ENCODE results near the gene GNE. TPM values are rescaled to one million over a fixed set of nuclear protein-coding genes. Genes with fewer than 3 reads are reported as not detected.

The GNE gene
- polyA plus RNA-seq, 1 donor (not counting 4 experiments of a cell fraction or from before 2014, with no cell fraction given): 10.1 TPM

DNA sequence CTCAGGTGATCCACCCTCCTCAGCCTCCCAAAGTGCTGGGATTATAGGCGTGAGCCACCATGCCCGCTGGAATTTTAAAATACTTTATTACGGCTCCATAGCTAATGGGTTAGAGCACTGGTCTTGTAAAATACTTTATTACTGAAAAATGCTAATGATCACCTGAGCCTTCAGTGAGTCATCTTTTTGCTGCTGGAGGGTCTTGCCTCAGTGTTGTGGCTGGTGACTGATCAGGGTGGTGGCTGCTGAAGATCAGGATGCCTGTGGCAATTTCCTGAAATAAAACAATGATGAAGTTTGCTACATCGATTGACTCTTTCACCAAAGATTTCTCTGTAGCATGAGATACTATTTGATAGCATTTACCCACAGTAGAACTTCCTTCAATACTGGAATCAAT, 26.0 kb upstream of the GNE start:
- Histone ChIP-seq H3K27ac (ENCODE audit: control insufficient read depth, insufficient read depth, low read length) (peak overlapping the region; percentile 53), H3K4me1 (ENCODE audit: control insufficient read depth, extremely low read depth, insufficient read depth, low read length) (peaks cover 9% of the 10 kb centered on the region), H3K4me2 (ENCODE audit: control insufficient read depth, extremely low read depth, insufficient read depth, low read depth, low read length) (peak overlapping the region; percentile 11), H4K20me1 (ENCODE audit: control insufficient read depth, extremely low read depth, insufficient read depth, low read length) (no peaks in the 10 kb centered on the region), H3K9me3 (ENCODE audit: control insufficient read depth, low read depth, low read length) (no peaks in the 10 kb centered on the region), H2AFZ (ENCODE audit: control insufficient read depth, low read length) (no peak overlapping the region), H3K27me3 (ENCODE audit: control insufficient read depth, extremely low read depth, insufficient read depth, low read length) (no peaks in the 10 kb centered on the region), H3K9ac (ENCODE audit: control insufficient read depth, extremely low read depth, insufficient read depth, low read length) (no peak overlapping the region), H3K9me1 (ENCODE audit: control insufficient read depth, extremely low read depth, insufficient read depth, low read length) (no peaks in the 10 kb centered on the region), H3K79me2 (ENCODE audit: control insufficient read depth, insufficient read depth, low read length) (no peaks in the 10 kb centered on the region), H3K36me3 (ENCODE audit: control insufficient read depth in 2 of 2, extremely low read depth in 1 of 2, insufficient read depth in 2 of 2, low read length in 2 of 2) (no peaks in the 10 kb centered on the region), H3K4me3 (ENCODE audit: control insufficient read depth in 2 of 3, extremely low read depth in 1 of 3, insufficient read depth in 2 of 3, low read depth in 1 of 3, low read length in 3 of 3) (no peak overlapping the region)
- peak; percentile 89 for FAIRE-seq
- dilution Hi-C loops (cut with MboI; ENCODE audit: extremely low pct_ligation_motif_present, low sequenced_read_pairs): no loop called here
- peak; percentile 81 for DNase-seq (ENCODE audit: low read depth, low spot score)
- TF ChIP-seq, protein P1, sequence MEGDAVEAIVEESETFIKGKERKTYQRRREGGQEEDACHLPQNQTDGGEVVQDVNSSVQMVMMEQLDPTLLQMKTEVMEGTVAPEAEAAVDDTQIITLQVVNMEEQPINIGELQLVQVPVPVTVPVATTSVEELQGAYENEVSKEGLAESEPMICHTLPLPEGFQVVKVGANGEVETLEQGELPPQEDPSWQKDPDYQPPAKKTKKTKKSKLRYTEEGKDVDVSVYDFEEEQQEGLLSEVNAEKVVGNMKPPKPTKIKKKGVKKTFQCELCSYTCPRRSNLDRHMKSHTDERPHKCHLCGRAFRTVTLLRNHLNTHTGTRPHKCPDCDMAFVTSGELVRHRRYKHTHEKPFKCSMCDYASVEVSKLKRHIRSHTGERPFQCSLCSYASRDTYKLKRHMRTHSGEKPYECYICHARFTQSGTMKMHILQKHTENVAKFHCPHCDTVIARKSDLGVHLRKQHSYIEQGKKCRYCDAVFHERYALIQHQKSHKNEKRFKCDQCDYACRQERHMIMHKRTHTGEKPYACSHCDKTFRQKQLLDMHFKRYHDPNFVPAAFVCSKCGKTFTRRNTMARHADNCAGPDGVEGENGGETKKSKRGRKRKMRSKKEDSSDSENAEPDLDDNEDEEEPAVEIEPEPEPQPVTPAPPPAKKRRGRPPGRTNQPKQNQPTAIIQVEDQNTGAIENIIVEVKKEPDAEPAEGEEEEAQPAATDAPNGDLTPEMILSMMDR (optimal IDR thresholded peaks at IDR 0.05 in 1 of 3, IDR thresholded peaks at IDR 0.05 in 1 of 3, conservative IDR thresholded peaks at IDR 0.05 in 1 of 3; ENCODE audit: extremely low read depth in 1 of 3, insufficient read depth in 2 of 3, low read length in 3 of 3): no peak
- no peak for TF ChIP-seq EZH2 (IDR thresholded peaks at IDR 0.05; ENCODE audit: low read length)

DNA sequence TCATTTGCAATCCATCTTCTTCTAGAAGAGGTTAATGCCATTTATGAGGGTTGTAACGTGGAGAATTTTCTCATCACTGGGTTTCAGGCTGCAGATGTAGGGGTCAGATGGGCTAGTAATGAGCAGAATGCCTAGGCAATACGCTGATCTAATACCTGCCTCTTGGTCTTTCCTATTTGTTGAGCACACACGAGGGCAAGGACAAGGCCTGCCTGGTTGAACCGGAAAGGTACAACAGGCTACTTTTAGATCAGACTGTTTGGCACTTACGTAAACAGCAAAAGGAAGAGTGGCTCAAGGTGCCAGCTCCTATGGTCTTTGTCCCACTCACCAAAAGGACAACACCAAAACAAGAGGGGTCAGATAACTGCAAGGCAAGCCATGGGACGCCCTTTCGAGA, 24.0 kb upstream of the GNE start:
- no peaks in the 10 kb centered on the region for H4K20me1 ChIP-seq (ENCODE audit: control insufficient read depth, extremely low read depth, insufficient read depth, low read length)
- no peaks in the 10 kb centered on the region for H3K79me2 ChIP-seq (ENCODE audit: control insufficient read depth, insufficient read depth, low read length)
- no peak for DNase-seq (ENCODE audit: low read depth, low spot score)
- no peaks in the 10 kb centered on the region for H3K36me3 ChIP-seq (ENCODE audit: control insufficient read depth in 2 of 2, extremely low read depth in 1 of 2, insufficient read depth in 2 of 2, low read length in 2 of 2)
- dilution Hi-C loops (cut with MboI; ENCODE audit: extremely low pct_ligation_motif_present, low sequenced_read_pairs): no loop called here
- no peak overlapping the region for H3K4me3 ChIP-seq (ENCODE audit: control insufficient read depth in 2 of 3, extremely low read depth in 1 of 3, insufficient read depth in 2 of 3, low read depth in 1 of 3, low read length in 3 of 3)
- FAIRE-seq: no peak
- no peak overlapping the region for H2AFZ ChIP-seq (ENCODE audit: control insufficient read depth, low read length)
- no peak overlapping the region for H3K9ac ChIP-seq (ENCODE audit: control insufficient read depth, extremely low read depth, insufficient read depth, low read length)
- H3K4me2 ChIP-seq (ENCODE audit: control insufficient read depth, extremely low read depth, insufficient read depth, low read depth, low read length): no peak overlapping the region
- peaks cover 9% of the 10 kb centered on the region for H3K4me1 ChIP-seq (ENCODE audit: control insufficient read depth, extremely low read depth, insufficient read depth, low read length)
- TF ChIP-seq, protein P1 (optimal IDR thresholded peaks at IDR 0.05 in 1 of 3, IDR thresholded peaks at IDR 0.05 in 1 of 3, conservative IDR thresholded peaks at IDR 0.05 in 1 of 3; ENCODE audit: extremely low read depth in 1 of 3, insufficient read depth in 2 of 3, low read length in 3 of 3): no peak
- no peak for TF ChIP-seq EZH2 (IDR thresholded peaks at IDR 0.05; ENCODE audit: low read length)
- H3K27ac ChIP-seq (ENCODE audit: control insufficient read depth, insufficient read depth, low read length): no peak overlapping the region
- no peaks in the 10 kb centered on the region for H3K27me3 ChIP-seq (ENCODE audit: control insufficient read depth, extremely low read depth, insufficient read depth, low read length)
- no peaks in the 10 kb centered on the region for H3K9me1 ChIP-seq (ENCODE audit: control insufficient read depth, extremely low read depth, insufficient read depth, low read length)
- H3K9me3 ChIP-seq (ENCODE audit: control insufficient read depth, low read depth, low read length): no peaks in the 10 kb centered on the region
